GM19397 (cell line): ENCODE results near the gene LHFPL6.

Experiments used
- ATAC-seq: cut with Tn5 transposase; IDR thresholded peaks from one replicate; pipeline ENCODE4 v1.9.1; 2021; ENCODE audit warnings: mild to moderate bottlenecking, moderate library complexity; ENCODE audit not compliant: unreplicated experiment

Gene LHFPL6

DNA sequence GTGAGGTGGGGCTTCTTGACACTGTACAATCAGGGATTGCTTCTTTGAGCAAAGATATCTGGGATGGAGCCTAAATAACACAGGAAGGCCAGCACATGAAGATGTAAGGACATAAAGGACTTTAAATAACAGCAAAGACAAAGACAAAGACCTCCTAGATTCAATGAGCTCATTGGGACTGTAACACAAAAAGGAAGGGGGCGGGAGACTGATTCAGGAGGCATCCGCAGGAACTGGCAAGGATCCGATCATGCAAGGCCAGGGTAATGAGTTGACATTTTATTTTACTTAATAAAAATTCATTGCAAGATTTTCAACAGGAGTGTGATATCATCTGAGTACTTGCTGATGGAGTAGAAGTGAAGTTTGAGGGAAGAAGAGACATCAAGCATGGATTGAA is 121.5 kb downstream of the LHFPL6 start:
- no peak for ATAC-seq

- ATAC-seq = no peak
These were observed 128.4 kb downstream of the LHFPL6 start for GRCh38 chr13:39474600-39474999.

DNA sequence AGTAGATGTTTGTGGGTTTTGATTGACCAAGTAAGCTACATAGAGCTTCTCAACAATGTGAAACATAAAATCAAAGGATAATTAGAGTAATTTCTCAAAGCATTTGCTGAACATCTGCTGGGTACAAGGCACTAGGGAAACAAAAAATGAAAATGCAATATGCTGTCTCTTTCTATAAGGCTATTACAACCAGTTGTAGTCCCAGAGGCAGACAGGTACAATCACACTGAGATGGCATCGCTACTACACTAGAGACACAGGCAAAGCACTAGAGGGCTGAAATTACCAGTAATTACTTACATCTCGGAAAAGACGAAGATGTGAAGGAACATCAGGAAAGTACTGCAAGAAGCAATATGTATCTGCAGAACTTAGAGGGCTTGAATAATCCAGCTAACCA is 133.3 kb downstream of the LHFPL6 start:
- ATAC-seq = no peak

- ATAC-seq = no peak
These were observed 134.7 kb downstream of the LHFPL6 start for GRCh38 chr13:39468306-39468705.

DNA sequence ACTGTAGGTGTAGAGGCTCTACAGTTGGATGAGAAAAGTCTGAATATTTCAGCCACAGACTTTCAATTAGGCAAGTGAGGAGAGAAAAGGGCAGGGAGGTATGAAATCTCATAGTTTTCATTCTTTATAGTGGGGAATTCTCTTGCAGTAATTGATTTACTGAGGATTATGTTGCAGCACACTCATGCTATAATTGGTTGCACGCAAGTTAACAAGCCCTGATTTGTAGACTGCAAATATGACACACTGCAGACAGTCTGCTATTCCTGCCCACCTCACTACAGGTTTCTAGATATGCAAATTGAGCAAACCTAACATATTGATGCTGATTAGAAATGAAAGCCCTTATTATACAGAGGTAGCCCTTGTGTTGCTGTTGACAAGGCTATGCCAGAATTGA is 139.4 kb downstream of the LHFPL6 start:
- no peak for ATAC-seq

GRCh38 chr13:39462906-39463305 is 140.1 kb downstream of the LHFPL6 start:
- ATAC-seq = no peak

DNA sequence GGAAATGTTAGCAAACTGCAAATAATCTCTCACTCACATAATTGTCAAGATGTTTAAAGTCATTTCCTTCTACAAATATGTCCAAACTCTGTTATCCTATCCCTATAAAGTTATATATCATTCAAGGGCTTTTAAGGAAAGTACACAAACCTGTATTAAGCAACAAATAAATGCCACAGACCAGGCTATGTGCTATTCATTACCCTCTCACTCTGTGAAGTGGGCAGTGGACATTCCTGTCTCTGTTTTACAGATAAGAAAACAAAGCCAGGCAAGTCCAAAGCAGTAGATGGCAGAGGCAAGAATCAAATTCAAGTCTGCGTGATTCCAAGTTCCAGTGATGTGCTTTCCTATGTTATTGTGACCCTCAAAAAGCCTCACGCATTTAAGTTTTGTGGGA is 140.6 kb downstream of the LHFPL6 start:
- no peak for ATAC-seq

GRCh38 chr13:39461685-39462266 is 141.2 kb downstream of the LHFPL6 start:
- ATAC-seq = no peak

DNA sequence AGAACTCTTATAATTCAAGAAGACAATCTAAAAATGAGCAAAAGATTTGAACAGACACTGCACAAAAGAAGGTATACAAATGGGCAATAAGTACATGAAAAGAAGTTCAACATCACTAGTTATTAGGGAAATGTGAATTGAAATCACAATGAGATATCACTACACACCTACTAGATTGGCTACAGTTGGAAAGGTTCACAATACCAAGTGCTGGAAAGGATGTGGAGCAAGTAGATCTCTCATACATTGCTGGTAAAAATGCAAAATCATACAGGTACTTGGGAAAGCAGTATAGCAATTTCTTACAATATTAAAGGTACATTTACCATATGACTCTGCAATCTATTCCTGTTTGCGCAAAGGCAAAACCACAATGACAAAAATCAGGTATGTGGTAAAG is 145.7 kb downstream of the LHFPL6 start:
- no peak for ATAC-seq

DNA sequence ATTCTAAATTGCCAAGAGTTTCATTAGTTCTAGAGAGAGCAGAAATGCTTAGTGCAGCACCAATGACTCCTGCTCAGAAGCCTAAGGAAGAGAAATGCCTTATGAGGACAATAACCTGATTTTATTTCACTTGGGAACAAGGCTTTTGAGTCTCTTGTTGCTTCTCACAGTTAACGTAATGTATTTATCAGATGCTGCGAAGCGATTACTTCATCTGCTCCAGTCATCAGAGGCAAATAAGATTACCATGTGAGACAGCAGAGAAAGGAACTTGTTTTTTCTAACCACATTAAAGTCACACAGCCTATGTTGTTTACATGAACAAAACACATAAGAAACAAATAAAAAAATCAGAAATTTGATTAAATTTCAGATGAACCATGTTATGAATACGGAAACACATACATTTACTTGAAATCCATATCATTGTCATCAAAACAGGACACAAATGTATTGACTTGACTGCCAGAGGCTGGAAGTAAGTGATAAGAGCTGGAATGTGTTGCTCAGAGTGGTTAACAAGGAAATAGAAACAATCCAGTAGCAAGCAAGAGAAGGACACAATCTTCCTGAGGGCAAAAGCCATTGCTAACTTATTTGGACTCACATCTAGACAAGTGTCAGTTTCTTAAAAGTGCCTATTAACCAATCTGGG is 147.3 kb downstream of the LHFPL6 start:
- no peak for ATAC-seq

DNA sequence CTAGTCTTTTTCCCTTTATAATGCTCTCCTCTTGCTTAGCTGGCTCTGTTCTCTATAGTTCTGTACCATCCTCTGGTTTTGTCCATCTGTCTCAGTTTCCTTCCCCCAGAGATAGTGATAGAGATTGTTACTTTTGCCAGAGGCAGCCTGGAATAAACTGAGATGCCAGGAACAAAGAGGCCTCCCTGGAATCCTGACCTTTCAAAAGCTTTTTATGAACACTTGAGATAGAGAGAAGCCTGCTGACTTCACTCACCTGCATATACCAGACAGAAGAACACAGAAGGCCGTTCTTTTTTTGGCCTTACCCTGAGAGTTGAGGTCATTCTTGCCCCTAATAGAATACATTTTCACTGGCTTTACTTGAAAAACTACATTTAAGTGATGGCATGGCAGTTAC is 150.2 kb downstream of the LHFPL6 start:
- ATAC-seq = no peak

GRCh38 chr13:39452417-39452816 is 150.6 kb downstream of the LHFPL6 start:
- no peak for ATAC-seq

DNA sequence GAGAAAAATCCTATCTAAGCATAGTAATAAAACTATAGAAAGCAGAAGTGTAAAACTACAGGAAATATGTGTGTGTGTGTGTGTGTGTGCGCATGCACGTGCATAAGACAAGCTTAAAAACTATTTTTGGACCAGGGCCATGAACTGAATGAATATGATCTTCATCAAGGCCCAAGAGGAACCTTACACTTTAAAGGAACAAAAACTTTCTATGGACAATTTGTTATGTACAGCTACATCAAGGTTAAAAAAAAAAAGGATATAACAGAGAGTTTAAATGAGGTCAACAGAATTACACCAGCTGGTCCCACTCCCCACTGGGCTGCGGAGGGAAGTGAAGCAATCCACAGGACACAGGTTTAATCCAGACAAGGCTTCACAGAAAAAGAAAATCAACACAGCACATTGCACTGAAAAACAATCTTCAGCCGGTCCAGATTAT is 151.1 kb downstream of the LHFPL6 start:
- no peak for ATAC-seq

DNA sequence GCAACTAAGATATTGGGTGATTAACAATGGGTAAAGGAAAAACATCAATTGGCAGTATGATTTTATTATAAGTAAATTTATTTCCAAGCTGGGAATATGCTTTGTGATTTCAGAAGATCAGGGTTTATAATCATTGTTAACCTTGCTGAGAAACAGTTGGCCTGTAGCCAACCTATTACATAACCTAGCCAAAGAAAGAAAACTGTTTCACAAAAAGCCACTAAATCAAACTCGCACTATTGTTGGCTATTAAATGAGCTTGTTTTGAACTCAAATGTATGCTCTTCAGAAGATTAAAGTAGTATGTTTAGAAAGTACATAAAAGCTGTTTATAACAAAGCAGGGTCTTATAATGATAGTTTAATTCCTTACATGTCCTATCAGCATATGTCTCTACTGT is 151.7 kb downstream of the LHFPL6 start:
- ATAC-seq = no peak

GRCh38 chr13:39450176-39450575 is 152.8 kb downstream of the LHFPL6 start:
- ATAC-seq = no peak

DNA sequence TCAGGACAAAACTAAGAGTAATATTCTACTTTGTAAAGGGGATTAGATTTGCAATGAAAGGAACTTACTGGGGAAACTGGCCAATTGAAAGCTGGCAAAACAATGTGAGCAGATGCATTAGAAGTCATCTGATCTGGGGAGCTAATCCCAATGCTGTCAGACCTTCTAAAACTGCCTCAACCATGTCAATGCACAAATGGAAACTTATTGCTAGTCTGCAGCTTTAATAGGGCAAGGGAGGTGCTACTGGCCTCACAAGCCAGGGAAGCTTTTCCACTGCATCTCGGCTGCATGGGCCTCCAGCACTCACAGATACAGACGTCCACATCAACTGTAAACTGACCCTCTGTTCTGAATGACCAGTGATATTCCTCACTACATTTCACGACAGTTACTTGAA is 154.2 kb downstream of the LHFPL6 start:
- ATAC-seq = no peak

GRCh38 chr13:39446865-39447264 is 156.1 kb downstream of the LHFPL6 start:
- ATAC-seq = no peak

DNA sequence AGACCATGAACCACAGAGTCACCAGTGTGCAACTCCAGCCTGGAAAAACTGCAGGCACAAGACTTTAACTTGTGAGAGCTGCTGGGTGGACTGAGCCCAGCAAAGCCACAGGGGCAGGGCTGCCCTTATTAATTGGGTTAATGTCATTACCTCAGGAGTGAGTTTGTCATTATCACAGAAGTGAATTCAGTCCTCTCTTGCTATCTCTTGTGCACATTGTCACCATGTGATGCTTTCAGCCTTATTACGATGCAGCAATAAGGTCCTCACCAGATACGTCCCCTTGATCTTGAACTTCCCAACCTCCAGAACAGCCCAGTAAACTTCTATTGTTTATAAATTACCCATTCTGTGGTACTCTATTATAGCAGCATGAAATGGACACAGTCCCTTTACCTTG is 158.1 kb downstream of the LHFPL6 start:
- no peak for ATAC-seq

DNA sequence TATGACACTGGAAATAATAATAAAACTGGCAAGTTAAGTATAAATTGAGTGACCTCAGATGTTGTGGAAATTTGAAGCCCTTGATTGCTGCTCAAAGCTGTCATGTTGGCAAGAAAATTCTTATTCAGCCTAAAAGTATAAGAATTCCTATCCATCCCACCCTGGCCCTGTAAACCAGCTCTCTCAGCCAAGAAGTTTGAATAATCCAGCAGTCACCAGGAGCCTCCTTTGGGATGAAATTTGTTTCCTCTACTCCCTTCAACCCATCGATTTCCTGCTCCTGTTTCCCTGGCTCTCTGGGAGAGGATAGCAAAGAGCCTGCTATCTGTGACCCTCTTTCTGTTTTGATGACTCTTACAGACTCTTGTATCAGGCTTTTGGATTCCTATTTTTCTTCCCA is 169.3 kb downstream of the LHFPL6 start:
- no peak for ATAC-seq

- ATAC-seq = no peak
These were observed 170.8 kb downstream of the LHFPL6 start for GRCh38 chr13:39432196-39432595.

GRCh38 chr13:39422845-39423565 is 180.0 kb downstream of the LHFPL6 start:
- no peak for ATAC-seq

DNA sequence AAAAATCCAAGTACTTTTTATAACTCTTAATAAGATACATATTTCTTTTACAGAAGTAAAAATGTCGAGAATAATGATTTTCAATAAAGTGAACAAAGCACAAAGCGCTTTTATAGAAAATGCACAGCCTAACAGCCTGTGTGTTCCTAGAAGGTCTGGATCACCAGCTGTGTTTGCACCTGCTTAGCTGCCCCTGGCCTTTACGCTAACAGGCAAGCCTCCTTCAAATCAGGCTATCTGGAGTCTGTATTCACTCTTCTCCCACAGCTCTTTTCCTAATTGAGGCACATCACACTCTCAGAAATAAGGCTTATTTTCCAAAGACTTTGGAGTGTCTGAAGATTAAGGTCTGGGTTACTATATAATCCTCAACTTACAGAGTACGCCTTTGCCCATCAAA is 183.1 kb downstream of the LHFPL6 start:
- ATAC-seq = no peak
